NCI-H146 treated with DMSO at 0.1 percent for 48 hours (cell line): ENCODE data around the gene MKNK1.

Experiments
- DNase-seq: peaks from one replicate; lab custom pipeline; 2025; ENCODE audit not compliant: unreplicated experiment; lab: John Stamatoyannopoulos, UW

Gene MKNK1

DNA sequence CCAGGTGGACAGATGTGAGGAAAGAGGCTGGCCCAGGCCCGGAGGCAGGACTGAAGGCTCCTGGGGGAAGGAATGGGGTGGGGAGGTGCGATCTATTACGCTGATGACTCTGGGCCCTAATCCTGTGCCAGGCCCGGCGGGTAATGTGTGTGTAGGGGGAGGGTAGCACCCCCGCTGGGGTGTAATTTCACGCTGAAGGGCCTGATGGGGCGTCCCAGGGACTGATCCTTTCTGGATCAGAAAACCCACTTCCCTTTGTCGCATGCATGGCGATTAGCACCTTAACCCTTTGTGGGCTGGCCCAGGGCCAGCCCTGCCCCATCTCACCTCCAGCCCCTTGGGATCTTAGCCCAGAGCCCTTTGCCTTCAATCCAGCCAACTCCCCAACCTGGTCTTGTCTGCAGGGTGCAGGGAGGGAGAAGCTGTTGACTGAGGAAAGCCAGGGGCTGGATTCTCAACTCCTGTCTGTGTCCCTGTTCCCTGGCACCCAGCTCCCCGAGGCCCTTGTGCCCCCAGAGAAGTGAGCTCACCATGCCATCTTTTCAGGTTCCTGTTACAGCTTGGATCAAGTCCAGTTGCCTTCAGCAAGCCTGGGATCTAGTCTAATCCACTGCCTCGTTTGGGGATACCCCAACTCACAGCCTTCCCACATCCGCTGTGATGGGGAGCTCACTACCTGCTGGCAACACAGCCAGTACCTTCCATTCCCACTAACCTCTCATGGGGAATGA is 78.7 kb downstream of the MKNK1 start:
- no peak for DNase-seq

DNA sequence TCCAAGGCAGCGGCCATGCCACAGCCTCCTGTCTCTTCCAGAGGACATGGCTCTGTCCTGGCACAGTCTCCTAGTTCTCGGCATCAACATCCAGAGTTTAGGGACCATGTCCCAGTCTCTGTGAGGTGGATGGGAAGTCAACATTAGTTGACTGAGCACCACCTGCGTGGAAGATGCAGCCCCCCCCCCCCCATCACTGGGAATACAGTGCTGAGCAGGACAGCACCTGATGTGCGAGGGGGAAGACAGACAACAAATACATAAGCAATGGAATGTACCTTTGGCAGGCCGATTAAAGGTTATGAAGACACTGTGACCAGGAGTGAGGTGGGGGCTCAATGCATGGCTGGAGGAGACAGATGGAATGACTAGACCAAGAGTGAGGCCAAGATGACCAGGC is 79.2 kb downstream of the MKNK1 start:
- DNase-seq, result no peak

DNA sequence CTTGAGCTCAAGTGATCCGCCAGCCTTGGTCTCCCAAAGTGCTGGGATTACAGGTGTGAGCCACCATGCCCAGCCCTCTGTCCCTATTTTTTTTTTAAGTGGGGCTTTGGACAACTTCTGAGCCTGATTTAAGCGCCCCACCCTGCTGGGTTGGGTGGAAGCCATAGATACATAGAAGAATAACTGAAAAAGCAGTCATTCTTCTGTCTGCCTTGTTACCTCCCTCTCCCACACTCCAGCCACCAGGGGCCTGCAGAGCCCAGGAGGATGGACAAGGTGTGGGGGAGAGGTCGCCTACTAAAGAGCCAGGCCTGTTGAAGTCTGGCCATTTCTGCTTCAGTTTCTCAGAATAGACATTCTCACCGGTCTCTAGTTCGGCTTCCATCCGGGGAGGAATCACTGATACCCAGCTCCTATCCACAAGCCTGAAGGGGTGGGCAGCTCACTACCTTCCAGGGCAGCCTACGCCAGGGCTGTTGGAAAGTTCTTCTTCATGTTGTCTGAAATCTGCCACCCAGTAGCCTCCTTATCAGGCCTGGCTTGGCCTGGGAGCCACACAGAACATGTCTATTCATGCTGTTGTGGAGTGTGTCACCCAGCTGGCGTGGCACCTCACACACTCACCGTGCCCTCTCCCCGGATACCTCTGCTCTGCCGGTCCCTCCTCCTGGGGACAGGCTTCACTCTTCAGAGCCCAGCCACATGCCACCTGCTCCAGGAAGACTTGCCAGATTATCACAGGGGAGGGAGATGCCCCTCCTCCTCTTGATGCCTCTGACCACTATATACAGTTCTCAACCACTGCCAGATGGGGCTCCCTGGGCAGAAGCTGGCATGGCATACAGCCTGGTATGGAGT is 80.3 kb downstream of the MKNK1 start:
- DNase-seq, result no peak

DNA sequence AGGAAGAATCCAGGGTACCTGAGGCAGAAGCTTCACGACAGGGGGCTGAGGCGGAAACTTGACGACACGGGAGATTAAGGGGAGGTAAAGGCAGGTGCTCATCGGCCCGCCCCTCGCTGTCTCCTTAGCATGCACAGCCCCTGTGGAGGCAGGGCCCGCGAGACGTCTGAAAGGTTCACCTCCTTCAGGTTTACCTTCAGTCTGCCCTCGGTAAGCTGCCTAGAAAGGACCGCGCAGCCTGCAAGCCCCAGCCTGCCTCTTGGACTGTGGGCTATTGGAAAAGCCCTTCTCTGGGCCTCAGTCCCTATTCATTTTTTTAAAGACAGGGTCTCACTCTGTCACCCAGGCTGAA is 81.1 kb downstream of the MKNK1 start:
- no peak for DNase-seq

DNA sequence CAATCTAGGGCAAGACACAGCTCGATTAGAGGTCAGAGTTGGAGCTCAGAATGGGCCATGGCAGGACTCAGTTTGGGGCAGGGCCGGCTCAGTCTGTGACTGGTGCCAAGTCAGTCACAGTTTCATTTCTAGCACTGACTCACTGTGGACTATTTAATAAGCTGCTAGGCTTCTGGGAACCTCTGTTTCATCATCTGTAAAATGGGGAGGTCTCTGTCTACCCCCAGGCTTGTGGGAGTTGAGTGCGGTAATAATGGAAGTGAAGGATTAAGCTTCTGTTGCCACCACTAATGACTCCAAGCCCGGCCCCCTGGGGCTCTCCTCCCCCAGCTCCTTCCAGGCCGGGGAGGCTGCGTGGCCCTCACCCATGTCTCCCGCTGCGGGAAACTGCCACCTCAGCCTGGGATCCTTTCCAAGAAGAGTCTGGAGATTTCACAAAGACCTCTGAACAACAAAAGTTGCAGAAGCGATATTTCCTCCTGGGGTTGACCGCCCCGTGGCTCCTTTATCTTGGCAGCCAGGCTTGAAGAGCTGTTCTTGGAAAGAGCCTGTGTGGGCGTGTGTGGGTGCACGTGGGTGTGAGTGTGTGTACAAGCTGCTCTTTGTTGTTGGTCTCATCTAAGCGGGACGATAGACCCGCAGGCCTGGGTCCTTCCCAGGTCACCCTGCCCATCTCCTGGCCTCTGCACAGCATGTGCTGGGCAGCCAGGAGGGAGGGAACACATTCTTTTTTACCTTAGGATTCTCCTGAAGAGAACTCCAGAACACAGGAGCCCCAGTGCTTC is 81.7 kb downstream of the MKNK1 start:
- DNase-seq, result no peak

DNA sequence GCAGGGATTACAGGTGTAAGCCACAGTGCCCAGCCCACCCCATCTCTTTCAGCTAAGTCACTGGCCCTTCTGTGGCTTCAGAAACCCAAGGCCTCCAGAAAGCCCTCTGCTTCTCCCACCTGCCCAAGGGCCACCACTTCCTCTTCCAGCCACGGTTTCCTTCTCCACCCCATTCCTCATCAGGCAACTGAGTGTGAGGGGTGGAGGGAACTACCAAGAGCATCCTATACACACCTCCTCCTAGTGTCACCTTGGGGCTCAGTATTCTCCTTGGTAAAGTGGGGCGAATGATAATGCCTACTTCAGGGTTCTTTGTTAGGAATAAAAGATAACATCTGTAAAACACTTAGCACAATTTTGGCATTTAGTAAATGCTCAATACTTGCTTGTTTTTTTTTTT is 82.7 kb downstream of the MKNK1 start:
- no peak for DNase-seq

DNA sequence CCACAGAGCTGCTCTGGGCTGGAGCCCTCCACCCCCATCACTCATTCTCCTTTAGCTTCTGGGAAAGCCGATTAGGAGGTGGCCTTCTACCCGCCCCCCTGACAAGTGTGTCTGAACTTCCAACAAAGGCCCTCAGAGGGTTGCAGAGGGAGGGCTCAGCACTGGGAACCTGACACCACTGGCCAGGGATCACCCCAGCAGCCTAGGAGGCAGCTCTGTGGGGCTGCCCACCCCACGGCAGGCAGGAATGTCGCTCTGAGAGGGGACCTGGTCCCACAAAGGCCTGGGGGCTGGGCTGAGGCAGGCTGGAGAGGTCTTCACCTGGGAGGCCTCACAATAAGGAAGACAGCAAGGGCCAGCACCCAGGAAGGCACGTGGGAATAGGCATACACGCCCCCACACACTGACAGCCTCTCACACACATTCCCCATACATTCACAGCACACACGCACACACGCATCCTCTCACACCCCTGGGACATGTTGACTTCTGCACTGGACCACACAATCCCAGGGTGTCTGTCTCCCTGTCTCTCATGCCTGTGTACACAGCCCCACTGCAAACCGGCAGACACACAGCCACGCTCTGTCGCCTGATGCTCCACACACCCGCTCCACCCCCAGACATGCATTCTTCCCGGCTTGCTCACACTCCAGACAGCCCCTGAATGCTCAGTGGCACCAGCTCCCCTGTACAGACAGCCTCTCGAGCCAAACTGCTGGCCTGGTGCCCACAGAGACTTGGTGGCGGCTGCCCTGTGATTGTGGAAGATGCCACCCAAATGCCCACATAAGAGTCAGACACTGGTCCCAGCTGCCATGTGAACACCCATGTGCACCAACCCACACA is 83.8 kb downstream of the MKNK1 start:
- no peak for DNase-seq

DNA sequence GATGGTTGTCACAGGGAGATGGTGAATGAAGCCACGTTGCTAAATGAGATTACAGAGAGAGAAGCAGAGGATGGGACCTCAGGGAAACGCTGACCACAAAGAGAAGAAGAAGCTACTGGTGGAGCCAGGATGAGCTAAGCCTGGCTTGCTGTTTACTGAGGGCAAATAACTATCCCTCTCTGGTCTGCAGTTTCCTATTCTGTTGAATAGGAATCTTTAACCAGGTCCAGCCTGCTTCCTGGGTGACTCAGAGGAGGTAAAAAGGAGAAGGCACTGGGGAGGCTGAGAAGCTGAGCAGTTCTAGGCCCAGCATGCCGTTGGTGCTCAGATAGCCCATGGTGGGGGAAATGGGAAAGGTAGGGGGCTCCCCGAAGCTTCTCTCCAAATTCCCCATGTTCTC is 84.9 kb downstream of the MKNK1 start:
- DNase-seq, result no peak

DNA sequence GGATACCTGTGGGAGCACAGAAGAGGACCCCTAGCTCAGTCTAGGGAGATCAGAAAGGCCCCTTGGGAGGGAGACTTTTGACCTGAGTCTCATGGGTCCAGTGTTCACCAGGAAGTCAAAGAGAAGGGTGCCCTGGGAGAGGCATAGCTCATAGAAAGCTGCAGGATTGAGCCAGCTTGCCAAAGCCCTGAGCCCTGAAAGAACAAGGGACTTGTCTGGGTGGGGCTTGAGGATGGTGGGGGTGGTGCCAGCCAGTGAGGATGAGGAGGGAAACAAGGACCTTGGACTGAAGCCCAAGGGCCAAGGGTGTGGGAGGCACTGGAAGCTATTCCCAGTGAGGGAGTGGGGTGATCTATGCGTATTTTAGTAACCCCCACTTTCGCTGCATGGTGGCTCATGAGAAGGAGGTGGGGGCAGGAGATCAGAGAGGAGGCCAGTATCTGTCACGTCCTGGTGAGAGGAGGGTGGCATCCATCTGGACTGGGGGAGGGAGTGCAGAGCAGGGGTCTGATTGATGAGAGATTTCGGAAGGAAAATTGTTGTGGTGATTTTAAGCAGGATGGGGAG is 86.1 kb downstream of the MKNK1 start:
- DNase-seq, result no peak

DNA sequence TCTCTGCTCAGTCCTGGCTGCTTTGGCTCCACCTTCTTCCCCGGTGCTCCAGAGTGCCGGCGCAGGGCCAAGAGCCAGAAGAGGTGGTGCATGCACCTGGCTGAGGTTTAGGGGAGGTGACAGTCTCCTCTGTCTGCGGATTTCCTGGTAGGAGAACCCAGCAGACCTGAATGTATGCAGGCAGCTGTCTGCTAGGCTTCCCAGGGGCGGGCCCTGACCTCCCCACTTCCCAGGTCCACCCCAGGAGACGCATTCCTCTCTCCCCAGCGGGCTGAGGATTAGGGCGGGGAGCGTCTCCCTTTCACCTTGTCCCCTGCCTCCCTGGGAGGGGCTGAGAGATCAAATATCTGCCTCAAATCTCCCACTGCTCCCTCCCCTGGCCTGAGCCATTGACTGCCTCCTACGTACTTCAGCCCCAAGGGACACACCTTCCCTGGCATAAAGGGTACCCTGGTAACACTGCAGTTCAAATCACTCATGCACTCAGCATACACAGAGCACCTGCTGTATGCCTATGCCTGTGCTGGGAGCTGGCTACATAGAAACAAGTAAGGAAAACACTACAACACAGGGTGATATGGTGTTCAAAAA is 87.0 kb downstream of the MKNK1 start:
- DNase-seq, result peak; percentile 62

DNA sequence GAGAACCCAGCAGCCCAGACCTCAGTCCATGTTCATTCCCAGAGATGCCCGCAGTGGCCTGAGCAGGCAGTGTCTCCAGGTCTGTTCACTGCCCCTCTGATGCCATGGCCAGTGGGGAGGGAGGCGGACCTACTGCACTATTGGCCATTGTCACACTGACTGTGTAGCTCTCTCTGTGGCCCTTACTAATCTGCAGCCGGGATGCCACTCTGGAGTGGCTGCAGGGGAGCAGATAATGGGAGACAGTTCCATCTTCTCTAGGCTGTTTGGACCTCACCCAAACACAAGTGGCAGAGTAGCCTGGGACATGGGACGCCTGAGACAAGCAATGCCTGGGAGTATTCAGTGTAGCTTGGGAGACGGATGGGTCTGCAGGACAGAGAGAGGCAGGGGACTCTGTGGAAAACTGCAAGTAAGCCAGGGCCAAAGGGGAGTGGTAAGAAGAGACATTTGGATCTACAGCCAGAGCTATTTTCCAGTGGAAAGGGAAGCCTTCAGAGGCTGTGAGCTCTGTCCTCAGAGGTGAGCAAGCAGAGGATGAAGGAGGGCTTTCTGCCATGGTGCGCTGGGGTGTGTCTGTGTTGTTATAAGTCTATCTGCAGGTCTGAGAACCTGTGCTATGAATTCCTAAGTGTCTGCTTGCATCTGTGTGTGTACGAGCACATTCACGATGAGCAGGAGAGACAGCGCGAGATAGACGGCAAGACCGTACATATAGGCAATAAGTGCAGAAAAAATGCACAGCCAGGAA is 87.7 kb downstream of the MKNK1 start:
- DNase-seq, result no peak

DNA sequence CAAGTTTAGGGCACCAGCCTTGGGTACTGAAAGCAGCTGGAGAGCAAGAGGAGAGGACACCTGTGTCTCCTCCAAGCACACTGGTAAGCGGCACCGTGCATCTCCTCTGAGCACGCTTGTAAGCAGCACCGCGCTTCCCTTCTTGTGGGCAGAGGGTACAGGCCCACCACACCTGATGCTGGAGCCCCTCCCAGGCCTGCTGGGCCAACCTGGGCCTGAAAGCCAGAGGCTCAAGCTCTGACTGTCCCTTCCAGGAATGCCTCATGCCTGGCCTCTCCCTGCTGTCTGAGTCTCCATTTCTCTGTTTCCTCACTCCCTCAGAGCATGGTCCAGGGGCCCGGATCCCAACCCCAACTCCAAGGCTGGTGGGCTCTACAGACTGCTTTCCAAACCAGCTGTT is 88.5 kb downstream of the MKNK1 start:
- DNase-seq, result no peak

DNA sequence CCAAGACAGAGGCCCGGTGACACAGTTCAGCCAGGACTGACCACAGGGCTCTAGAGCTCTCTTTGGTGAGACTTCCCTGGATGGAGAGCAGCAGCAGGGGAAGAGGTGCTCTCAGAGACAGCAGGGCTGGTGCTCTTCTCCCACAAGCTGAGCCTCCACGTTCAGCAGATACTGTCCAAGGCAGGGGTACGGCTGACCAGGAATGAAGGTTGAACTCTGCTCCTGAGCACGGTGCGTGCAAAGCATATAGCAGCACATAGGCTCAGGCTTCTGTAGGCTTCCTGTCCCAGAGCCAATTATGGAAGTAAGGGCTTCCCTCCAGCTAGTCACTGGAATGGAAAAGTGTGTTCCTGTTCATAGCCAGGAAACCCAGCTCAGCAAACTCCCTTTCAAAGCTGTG is 90.5 kb downstream of the MKNK1 start:
- DNase-seq, result no peak

DNA sequence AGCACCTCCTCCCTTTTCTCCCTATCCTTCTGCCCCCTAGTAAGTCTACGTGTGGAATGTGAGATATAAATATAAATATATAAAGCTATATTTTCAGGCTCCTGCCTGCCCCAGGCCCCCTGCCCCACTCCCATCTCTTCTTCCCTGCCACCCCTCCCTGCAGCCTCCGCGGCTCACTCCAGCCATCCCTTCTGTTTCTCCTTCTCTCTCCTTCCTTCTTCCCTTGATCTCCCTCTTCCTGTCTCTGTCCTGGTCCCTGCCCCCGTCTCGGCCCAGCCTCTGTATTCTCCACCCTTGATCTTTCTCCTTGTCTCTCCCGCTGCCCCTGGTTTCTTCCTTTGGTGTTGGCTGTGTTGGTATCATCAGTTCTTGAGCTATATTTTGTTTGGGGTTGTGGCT is 91.3 kb downstream of the MKNK1 start:
- no peak for DNase-seq

DNA sequence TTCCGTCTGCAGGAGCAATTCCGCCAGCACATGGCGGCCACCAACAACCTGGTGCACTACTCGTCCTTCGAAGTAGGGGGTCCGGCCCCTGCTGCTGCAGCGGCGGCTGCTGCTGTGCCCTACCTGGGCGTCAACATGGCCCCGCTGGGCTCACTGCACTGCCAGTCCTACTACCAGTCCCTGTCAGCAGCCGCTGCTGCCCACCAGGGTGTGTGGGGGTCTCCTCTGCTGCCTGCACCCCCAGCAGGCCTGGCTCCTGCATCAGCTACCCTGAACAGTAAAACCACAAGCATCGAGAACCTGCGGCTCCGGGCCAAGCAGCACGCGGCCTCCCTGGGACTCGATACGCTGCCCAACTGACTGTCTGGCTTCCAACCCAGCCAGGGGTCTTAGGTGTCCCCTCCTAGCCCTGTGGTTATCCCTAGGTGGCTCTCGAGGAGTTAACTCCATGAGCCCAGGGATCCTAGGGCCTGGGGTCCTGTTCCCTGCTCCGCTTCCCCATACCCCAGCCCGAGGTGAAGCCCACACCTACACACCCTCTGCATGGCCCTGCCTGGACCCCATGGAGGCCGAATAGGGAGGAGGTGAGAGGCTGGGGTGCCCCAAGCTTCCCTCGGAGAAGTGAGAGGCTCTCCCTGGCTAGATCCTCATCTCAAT is 91.8 kb downstream of the MKNK1 start:
- no peak for DNase-seq

DNA sequence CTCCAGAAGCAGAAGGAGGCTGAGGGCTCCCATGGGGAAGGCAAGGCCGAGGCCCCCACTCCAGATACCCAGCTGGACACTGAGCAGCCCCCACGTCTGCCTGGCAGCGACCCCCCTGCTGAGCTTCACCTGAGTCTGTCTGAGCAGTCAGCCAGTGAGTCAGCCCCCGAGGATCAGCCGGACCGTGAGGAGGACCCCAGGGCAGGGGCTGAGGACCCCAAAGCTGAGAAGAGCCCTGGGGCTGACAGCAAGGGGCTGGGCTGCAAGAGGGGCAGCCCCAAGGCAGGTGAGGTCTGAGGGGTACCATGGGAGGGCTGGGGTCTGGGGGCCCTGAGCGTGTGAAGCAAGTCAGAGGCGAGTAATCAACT is 93.1 kb downstream of the MKNK1 start:
- no peak for DNase-seq

DNA sequence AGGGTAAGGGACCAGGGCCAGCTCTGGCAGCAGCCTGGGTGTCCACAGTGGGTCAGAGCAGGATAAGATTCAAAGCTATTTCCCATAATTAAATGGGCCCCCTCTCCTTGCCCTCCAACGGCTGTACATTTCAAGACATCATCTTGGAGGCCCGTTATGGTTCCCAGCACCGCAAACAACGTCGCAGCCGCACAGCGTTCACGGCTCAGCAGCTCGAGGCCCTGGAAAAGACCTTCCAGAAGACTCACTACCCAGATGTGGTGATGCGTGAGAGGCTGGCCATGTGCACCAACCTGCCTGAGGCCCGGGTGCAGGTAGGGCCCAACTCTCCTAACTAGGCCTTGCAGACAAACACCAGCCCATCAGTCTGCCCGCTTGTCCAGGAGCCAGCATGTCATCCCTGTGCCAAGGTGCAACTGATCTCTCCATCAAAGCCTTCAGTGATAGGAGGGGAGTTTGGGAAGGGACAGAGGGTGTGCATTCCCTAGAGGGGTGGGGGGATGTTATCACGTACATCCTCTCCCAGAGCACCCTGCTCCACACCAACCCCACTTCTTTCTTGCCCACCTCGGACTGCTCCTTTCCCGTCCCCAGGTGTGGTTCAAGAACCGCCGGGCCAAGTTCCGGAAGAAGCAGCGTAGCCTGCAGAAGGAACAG is 93.6 kb downstream of the MKNK1 start:
- DNase-seq, result no peak

DNA sequence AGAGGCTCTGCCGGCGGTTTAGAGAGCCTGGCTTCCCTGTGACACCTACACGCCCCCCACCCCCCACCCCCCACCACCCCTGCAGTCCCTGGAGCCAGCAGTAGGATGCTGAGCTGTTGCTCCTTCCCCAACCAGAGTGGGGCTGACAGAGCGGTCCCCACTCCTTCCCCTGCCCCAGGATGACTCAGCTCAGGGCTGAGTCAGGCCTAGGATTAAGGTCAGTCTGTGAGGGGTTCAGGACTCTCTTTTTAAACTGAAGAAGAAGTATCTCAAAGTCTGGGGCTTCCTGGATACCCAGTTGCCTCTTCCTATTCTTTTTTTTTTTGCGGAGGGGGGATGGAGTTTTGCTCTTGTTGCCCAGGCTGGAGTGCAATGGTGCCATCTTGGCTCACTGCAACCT is 95.3 kb downstream of the MKNK1 start:
- no peak for DNase-seq
